ENCODE data around the gene FTO.
"Not testable (repeated sequence)": the region's sequence is repeated elsewhere in the genome, so short reads cannot be mapped to it uniquely, and the experiment has no call there.

Gene FTO

DNA sequence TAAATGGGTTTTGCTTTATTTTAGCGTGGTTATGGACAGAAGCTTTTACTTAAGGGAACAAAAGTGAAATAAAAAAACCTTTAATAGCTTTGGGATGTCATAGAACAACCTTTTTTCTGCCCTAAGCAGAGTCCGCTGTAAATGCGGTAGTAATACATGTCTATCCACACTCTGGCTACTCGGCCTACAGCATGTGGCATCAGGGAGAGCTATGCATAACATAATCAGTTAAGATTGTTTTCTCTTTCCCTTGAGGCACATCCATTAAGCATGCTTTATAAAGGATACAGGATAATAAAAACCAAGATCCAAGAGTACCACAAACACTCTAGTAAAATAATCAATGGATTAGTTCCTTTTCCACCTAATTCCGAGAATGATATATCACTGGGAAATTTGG is 10.6 kb upstream of the FTO start:
- no peaks in the 10 kb centered on the region for H3K4me1 ChIP-seq
- no peak overlapping the region for H3K4me3 ChIP-seq
- H3K9me3 ChIP-seq: no peaks in the 10 kb centered on the region
- intact Hi-C loops (cut with DNase I; ENCODE audit: low total_unique reads): no loop called here
- peaks cover 0 to 9% (median 3%) of the 10 kb centered on the region in 3 donors for H3K36me3 ChIP-seq
- TF ChIP-seq, protein P1, sequence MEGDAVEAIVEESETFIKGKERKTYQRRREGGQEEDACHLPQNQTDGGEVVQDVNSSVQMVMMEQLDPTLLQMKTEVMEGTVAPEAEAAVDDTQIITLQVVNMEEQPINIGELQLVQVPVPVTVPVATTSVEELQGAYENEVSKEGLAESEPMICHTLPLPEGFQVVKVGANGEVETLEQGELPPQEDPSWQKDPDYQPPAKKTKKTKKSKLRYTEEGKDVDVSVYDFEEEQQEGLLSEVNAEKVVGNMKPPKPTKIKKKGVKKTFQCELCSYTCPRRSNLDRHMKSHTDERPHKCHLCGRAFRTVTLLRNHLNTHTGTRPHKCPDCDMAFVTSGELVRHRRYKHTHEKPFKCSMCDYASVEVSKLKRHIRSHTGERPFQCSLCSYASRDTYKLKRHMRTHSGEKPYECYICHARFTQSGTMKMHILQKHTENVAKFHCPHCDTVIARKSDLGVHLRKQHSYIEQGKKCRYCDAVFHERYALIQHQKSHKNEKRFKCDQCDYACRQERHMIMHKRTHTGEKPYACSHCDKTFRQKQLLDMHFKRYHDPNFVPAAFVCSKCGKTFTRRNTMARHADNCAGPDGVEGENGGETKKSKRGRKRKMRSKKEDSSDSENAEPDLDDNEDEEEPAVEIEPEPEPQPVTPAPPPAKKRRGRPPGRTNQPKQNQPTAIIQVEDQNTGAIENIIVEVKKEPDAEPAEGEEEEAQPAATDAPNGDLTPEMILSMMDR (IDR thresholded peaks at IDR 0.05): no peak
- H3K27ac ChIP-seq: no peak overlapping the region
- DNase-seq: no peak
- H3K27me3 ChIP-seq: no peaks in the 10 kb centered on the region

DNA sequence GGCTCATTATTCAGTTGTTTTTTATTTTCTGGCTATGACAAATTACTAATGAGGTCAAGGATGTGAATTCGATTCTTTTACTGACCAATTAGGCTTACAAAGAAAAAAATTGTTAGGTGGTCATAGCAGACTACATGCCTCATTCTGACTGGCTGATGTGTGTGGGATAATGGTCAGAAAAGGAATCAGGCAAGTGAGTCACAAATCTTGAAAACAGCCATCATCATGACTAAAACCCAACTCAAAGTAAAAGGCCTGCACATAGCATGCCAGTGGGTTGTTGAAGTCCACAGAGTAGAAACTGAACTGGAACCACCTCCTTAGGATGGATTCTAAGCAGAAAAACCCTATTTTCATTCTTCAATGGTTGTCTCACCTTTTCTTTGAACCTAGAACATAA is 8.9 kb upstream of the FTO start:
- H3K27ac ChIP-seq: no peak overlapping the region
- no peaks in the 10 kb centered on the region for H3K9me3 ChIP-seq
- intact Hi-C loops (cut with DNase I; ENCODE audit: low total_unique reads): no loop called here
- peaks cover 0 to 9% (median 3%) of the 10 kb centered on the region in 3 donors for H3K36me3 ChIP-seq
- no peaks in the 10 kb centered on the region for H3K4me1 ChIP-seq
- TF ChIP-seq, protein P1 (IDR thresholded peaks at IDR 0.05): no peak
- no peak for DNase-seq
- no peaks in the 10 kb centered on the region for H3K27me3 ChIP-seq
- no peak overlapping the region for H3K4me3 ChIP-seq

DNA sequence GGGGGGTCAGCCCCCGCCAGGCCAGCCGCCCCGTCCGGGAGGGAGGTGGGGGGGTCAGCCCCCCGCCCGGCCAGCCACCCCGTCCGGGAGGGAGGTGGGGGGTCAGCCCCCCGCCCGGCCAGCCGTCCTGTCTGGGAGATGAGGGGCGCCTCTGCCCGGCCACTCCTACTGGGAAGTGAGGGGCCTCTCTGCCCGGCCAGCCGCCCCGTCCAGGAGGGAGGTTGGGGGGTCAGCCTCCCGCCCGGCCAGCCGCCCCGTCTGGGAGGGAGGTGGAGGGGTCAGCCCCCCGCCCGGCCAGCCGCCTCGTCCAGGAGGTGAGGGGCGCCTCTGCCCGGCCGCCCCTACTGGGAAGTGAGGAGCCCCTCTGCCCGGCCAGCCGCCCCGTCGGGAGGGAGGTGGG is 5.7 kb upstream of the FTO start:
- H3K4me1 ChIP-seq; H3K9me3 ChIP-seq; H3K4me3 ChIP-seq; intact Hi-C loops (cut with DNase I; ENCODE audit: low total_unique reads); DNase-seq; H3K36me3 ChIP-seq; H3K27ac ChIP-seq; H3K27me3 ChIP-seq: not testable (repeated sequence)

DNA sequence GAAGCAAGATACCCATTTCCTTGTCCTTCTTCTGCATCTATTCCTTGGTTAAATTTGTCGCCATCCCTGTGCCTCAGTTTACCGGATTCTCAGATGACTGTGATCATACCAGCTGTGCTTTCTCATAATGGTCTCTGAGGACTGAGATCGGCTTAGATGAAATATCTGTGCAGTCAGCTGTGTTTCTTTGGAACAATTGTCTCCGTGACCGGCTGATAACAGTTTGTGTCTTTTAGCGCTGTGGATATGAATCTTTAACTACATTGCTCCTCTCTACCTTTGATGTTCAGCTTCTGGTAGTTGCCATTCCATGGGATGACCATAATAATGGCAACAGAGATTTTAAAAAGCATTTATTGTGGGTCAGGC is 473 bp downstream of the FTO start:
- Histone ChIP-seq H3K4me3 (peak overlapping the region; percentile 66 to 75), H3K27me3 (no peaks in the 10 kb centered on the region), H3K36me3 (no peaks in the 10 kb centered on the region), H3K9me3 (no peaks in the 10 kb centered on the region), H3K27ac (peak overlapping the region; percentile 68 to 75), H3K4me1 (peaks cover 0 to 28% (median 14%) of the 10 kb centered on the region in 4 donors)
- DNase-seq: no peak
- TF ChIP-seq, protein P1 (IDR thresholded peaks at IDR 0.05): no peak
- intact Hi-C loops (cut with DNase I; ENCODE audit: low total_unique reads): no loop called here

DNA sequence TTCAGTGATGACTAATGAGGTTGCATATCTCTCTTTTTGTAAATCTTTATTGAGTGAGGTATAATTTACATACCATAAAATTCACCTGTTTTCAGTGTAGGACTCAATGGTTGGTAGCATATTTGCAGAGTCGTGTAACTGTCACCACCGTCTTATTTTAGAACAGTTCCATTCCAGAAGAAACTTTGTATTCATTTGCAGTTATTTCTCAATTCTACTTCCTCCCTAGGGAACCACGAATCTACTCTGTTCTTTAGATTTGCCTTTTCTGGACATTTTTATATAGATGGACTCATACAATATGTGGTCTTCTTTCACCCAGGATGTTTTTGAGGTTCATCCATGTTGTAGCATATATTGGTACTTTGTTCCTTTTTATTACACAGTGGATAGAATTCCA is 3.7 kb downstream of the FTO start:
- TF ChIP-seq, protein P1 (IDR thresholded peaks at IDR 0.05): no peak
- intact Hi-C loops (cut with DNase I; ENCODE audit: low total_unique reads): no loop called here

DNA sequence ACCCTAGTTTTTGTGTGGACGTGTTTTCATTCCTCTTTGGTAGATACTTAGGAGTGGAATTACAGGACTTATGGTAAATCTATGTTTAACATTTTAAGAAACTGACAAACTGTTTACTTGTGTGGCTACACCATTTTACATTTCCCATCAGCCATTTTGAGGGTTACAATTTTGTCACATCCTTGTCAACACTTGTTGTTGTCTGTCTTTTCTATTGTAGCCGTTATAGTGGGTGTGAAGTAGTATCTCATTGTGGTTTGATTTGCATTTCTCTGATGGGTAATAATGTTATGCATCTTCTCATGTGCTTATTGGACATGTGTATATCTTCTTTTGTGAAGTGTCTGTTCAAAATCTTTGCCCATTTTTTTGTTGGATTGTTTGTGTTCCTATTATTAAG is 4.5 kb downstream of the FTO start:
- peaks cover 0 to 49% (median 12%) of the 10 kb centered on the region in 4 donors for H3K4me1 ChIP-seq
- no peak overlapping the region for H3K27ac ChIP-seq
- TF ChIP-seq, protein P1 (IDR thresholded peaks at IDR 0.05): no peak
- no peaks in the 10 kb centered on the region for H3K27me3 ChIP-seq
- H3K4me3 ChIP-seq: no peak overlapping the region
- H3K9me3 ChIP-seq: no peaks in the 10 kb centered on the region
- DNase-seq: no peak
- intact Hi-C loops (cut with DNase I; ENCODE audit: low total_unique reads): no loop called here
- no peaks in the 10 kb centered on the region for H3K36me3 ChIP-seq

More for the DNA sequence above, 3.7 kb downstream of the FTO start:
- H3K27ac ChIP-seq: no peak overlapping the region
- DNase-seq: no peak
- no peaks in the 10 kb centered on the region for H3K9me3 ChIP-seq
- no peak overlapping the region for H3K4me3 ChIP-seq
- peaks cover 0 to 44% (median 14%) of the 10 kb centered on the region in 4 donors for H3K4me1 ChIP-seq
- H3K36me3 ChIP-seq: no peaks in the 10 kb centered on the region
- H3K27me3 ChIP-seq: no peaks in the 10 kb centered on the region
